ENCODE results near the gene ADAMTS6.

DNA sequence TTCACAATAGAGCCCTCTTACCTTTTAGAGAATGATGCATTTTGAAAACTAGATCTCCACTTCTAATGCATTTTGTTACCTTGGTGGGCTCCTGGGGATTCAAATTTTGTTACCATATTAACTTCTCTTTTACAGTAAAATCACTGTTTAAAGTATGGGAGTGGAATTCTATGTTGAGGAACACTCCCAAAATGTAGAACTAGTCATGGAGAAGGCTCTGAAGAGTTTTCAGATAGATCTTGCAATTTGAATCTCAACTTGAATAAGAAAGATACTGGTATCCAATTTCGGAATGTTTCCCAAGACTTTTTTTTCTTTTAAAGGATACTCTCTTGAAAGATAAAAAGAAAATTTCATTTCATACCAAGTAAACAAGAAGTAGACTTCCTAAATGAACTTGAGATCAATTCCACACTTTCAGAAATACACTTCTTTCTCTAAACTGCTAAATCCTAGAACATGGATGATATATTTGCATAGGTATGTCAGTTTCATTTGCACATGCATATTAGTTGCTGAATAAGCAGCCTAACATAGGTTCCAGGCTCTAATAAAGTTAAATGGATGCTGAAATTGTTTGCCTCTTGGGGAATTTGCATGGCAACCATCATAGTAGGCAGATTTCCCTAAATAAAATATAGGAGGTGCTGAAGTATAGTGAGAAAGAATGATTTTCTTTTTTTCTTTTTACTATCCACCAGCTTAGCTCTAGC, 205.4 kb downstream of the ADAMTS6 start:
- no peak for TF ChIP-seq CTCF (IDR thresholded peaks at IDR 0.05; ENCODE audit: borderline replicate concordance, extremely low read depth, low read length, poor library complexity, severe bottlenecking)
- no peak for TF ChIP-seq EZH2 (IDR thresholded peaks at IDR 0.05; ENCODE audit: borderline replicate concordance, low read depth, low read length, severe bottlenecking)
